Right lobe of liver (tissue), 4 donors: Measurements from ENCODE around the gene CTSO.

Source experiments
- POLR2A ChIP-seq: fragments of 450-650 bp; IDR thresholded peaks from one replicate; pipeline ENCODE4 v1.6.1; 2017; ENCODE audit warnings: antibody characterized with exemption, mild to moderate bottlenecking
- TF ChIP-seq, protein P1 (sequence below), 4 donors: fragments of 200-600 bp in 3 of 4; fragments of 450-650 bp in 1 of 4; IDR thresholded peaks; one replicate each; pipeline versions ENCODE4 v1.5.1 to v1.8.0; 2016 to 2022; ENCODE audit warnings: antibody characterized with exemption in 4 of 4, mild to moderate bottlenecking in 2 of 4
- donor health status: DM: no; HTN: no; CAD: no.
- donor health status: DM: no; HTN: no; CAD: no.
- donor health status: DM: no; HTN: yes; CAD: no.

DNA sequence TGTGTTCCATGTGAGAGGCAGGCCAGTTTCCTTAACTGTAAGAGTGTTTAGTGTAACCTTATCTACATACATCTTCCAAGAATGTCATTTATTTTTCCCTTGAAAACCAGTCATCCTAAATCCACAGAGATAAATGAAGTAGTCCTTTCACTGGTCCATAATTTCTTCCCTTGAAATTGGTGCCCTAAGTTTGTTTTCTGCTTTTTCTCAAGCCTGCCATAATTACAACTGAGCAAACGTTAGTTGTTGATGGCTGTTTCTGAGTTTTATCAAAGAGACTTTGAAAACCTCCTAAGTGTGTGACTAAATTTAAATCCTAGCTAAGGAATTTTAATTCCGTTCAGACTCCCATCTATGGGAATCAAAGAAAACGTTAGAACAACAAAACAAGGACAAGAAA, 53.8 kb downstream of the CTSO start:
- TF ChIP-seq, protein P1, sequence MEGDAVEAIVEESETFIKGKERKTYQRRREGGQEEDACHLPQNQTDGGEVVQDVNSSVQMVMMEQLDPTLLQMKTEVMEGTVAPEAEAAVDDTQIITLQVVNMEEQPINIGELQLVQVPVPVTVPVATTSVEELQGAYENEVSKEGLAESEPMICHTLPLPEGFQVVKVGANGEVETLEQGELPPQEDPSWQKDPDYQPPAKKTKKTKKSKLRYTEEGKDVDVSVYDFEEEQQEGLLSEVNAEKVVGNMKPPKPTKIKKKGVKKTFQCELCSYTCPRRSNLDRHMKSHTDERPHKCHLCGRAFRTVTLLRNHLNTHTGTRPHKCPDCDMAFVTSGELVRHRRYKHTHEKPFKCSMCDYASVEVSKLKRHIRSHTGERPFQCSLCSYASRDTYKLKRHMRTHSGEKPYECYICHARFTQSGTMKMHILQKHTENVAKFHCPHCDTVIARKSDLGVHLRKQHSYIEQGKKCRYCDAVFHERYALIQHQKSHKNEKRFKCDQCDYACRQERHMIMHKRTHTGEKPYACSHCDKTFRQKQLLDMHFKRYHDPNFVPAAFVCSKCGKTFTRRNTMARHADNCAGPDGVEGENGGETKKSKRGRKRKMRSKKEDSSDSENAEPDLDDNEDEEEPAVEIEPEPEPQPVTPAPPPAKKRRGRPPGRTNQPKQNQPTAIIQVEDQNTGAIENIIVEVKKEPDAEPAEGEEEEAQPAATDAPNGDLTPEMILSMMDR (IDR thresholded peaks at IDR 0.05): no peak
- no peak for TF ChIP-seq POLR2A
